Measurements from ENCODE around the gene C16orf86. TPM values are rescaled to one million over a fixed set of nuclear protein-coding genes. Genes with fewer than 3 reads are reported as not detected.

The C16orf86 gene
- total RNA-seq, 1 experiment from 2014 or later: 4.9 TPM

- H3K27me3 Mint-ChIP-seq (ENCODE audit: low read depth): peaks cover 82% of the 10 kb centered on the region
- POLR2A ChIA-PET: no interaction called here
- TF ChIP-seq ZNF281 (CRISPR knock-in tag; IDR thresholded peaks at IDR 0.05) (no peak), ZMAT4 (CRISPR knock-in tag; IDR thresholded peaks at IDR 0.05) (no peak), JUN (CRISPR knock-in tag; IDR thresholded peaks at IDR 0.05) (no peak), SOX15 (CRISPR knock-in tag; IDR thresholded peaks at IDR 0.05) (no peak), ZBTB43 (CRISPR knock-in tag; IDR thresholded peaks at IDR 0.05) (no peak), ZNF425 (CRISPR knock-in tag; conservative IDR thresholded peaks at IDR 0.05) (no peak), RELA (CRISPR knock-in tag; IDR thresholded peaks at IDR 0.05; ENCODE audit: borderline replicate concordance) (no peak), OVOL2 (CRISPR knock-in tag; IDR thresholded peaks at IDR 0.05; ENCODE audit: borderline replicate concordance) (no peak), ETV6 (CRISPR knock-in tag; IDR thresholded peaks at IDR 0.05) (no peak)
- no peak for DNase-seq (ENCODE audit: low spot score)
- CTCF ChIA-PET: interaction anchor here (0.6 to 6.8 kb wide), 12 partner anchors 9 to 225 kb away, joined by 3 to 60 read pairs (median 6); partner anchors contain the start of genes C16orf86, ENKD1 and PARD6A
- peak overlapping the region; percentile 45; the same call in 1 of the 2 replicates for H3K4me3 Mint-ChIP-seq
- H3K27ac Mint-ChIP-seq: no peak overlapping the region
- H3K36me3 Mint-ChIP-seq: peaks cover 4% of the 10 kb centered on the region; the same call in 1 of the 2 replicates
- H3K9me3 Mint-ChIP-seq: no peaks in the 10 kb centered on the region
- ATAC-seq: no peak
- peaks cover 12% of the 10 kb centered on the region for H3K4me1 Mint-ChIP-seq
Observed at GRCh38 chr16:67651847-67652246, 14.8 kb upstream of the C16orf86 start.

DNA sequence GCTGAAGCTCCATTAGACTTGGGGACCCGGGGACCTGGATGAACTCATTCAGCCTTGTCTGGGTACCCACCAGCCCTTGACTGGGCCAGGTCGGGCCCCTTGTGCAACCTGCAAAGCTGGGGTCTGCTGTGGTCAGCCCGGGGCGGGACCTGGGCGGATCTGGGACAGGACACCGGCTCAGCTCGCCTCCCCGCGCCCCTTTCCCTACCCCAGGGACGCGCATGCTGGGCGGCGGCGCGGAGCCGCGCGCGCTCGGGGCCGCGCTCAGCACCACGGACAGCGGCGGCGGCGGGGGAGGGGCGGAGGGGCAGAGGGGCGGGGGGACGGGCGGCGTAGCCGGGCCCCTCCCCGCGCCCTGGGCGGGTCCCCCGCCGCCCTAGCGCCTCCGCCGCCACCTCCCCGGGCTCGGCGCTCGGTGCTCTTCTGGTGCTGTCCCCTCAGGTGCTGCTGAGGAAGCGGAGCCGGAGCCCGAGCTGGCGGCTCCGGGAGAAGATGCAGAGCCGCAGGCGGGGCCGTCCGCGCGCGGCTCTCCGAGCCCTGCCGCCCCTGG, 14.0 kb upstream of the C16orf86 start:
- Mint-ChIP-seq H3K27ac (no peak overlapping the region), H3K36me3 (peaks cover 4% of the 10 kb centered on the region; the same call in 1 of the 2 replicates), H3K9me3 (no peaks in the 10 kb centered on the region), H3K4me1 (peaks cover 12% of the 10 kb centered on the region), H3K27me3 (ENCODE audit: low read depth) (peaks cover 75% of the 10 kb centered on the region), H3K4me3 (no peak overlapping the region)
- ATAC-seq (peak; percentile 55), DNase-seq (ENCODE audit: low spot score) (peak; percentile 63)
- ChIA-PET CTCF (interaction anchor here (0.6 to 6.8 kb wide), 11 partner anchors 8 to 226 kb away, joined by 3 to 38 read pairs (median 6); partner anchors contain the start of genes C16orf86, ENKD1 and PARD6A), POLR2A (interaction anchor here (0.5 kb wide), 1 partner anchor 372 kb away, joined by 4 read pairs; no protein-coding TSS in a partner anchor)
- TF ChIP-seq CBFB (CRISPR knock-in tag; IDR thresholded peaks at IDR 0.05; ENCODE audit: low read depth) (0 out of 2 replicates have a peak, but pooled peaks have one; percentile 22), TEAD1 (CRISPR knock-in tag; IDR thresholded peaks at IDR 0.05) (peak; percentile 80; the same call in 1 of the 2 replicates), USF2 (CRISPR knock-in tag; IDR thresholded peaks at IDR 0.05) (no peak), ZBTB43 (CRISPR knock-in tag; IDR thresholded peaks at IDR 0.05) (0 out of 2 replicates have a peak, but pooled peaks have one; percentile 15), ELF4 (CRISPR knock-in tag; IDR thresholded peaks at IDR 0.05; ENCODE audit: low read depth) (peak; percentile 77; the same call in 1 of the 2 replicates), ESRRA (CRISPR knock-in tag; IDR thresholded peaks at IDR 0.05; ENCODE audit: borderline replicate concordance) (peak; percentile 82; the same call in 1 of the 2 replicates), ZNF121 (CRISPR knock-in tag; IDR thresholded peaks at IDR 0.05) (no peak), SMAD3 (CRISPR knock-in tag; IDR thresholded peaks at IDR 0.05; ENCODE audit: borderline replicate concordance) (0 out of 2 replicates have a peak, but pooled peaks have one; percentile 35), ZNF232 (CRISPR knock-in tag; IDR thresholded peaks at IDR 0.05) (peak; percentile 81; the same call in 1 of the 2 replicates), GABPB1 (CRISPR knock-in tag; IDR thresholded peaks at IDR 0.05) (0 out of 2 replicates have a peak, but pooled peaks have one; percentile 29)
- TF ChIP-seq, protein P1, sequence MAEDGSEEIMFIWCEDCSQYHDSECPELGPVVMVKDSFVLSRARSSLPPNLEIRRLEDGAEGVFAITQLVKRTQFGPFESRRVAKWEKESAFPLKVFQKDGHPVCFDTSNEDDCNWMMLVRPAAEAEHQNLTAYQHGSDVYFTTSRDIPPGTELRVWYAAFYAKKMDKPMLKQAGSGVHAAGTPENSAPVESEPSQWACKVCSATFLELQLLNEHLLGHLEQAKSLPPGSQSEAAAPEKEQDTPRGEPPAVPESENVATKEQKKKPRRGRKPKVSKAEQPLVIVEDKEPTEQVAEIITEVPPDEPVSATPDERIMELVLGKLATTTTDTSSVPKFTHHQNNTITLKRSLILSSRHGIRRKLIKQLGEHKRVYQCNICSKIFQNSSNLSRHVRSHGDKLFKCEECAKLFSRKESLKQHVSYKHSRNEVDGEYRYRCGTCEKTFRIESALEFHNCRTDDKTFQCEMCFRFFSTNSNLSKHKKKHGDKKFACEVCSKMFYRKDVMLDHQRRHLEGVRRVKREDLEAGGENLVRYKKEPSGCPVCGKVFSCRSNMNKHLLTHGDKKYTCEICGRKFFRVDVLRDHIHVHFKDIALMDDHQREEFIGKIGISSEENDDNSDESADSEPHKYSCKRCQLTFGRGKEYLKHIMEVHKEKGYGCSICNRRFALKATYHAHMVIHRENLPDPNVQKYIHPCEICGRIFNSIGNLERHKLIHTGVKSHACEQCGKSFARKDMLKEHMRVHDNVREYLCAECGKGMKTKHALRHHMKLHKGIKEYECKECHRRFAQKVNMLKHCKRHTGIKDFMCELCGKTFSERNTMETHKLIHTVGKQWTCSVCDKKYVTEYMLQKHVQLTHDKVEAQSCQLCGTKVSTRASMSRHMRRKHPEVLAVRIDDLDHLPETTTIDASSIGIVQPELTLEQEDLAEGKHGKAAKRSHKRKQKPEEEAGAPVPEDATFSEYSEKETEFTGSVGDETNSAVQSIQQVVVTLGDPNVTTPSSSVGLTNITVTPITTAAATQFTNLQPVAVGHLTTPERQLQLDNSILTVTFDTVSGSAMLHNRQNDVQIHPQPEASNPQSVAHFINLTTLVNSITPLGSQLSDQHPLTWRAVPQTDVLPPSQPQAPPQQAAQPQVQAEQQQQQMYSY (CRISPR knock-in tag; IDR thresholded peaks at IDR 0.05): 0 out of 2 replicates have a peak, but pooled peaks have one; percentile 5

Measured in WTC11 (cell line).